ENCODE measurements around the gene ZNF791.

DNA sequence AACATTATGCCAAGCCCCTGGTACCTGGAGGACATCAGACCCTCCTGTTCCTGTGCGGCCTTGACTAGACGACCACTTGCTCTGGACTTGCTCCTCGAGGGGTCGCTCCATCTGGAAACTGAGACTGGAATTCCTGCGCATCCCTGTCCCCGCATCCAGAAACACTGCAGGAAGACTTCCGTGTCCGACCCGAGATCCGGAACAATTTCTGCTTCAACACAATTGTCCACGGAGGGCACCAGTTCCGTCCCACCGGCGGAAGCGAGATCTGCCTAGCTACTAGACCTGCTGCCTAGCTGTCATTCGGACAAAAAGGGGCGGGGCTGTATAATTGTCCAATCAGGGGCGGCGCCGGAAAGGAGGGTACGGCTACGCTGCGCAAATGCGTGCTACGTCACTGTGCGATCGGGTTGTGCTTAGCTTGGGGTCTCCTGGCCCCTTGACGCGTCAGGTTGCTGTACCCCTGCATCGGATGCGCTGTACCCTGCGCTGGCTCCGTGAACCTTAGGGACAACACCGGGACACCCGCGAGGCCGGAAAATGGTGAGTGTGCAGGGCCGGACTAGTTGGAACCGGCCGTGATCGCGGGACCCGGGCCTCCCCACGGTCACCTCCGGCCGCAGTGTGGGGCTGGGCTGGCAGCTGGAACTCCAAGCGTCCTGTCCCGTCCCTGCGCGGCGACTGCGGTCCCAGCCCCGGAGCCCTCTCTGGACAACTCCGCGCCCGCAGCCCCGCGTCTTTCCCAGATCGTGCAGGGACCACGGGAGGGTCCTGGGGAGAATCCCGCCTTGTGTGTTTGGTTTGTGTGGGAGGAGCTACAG lies at the start of gene ZNF791, which contains the start of gene ZNF490:
- TF ChIP-seq, protein P1, sequence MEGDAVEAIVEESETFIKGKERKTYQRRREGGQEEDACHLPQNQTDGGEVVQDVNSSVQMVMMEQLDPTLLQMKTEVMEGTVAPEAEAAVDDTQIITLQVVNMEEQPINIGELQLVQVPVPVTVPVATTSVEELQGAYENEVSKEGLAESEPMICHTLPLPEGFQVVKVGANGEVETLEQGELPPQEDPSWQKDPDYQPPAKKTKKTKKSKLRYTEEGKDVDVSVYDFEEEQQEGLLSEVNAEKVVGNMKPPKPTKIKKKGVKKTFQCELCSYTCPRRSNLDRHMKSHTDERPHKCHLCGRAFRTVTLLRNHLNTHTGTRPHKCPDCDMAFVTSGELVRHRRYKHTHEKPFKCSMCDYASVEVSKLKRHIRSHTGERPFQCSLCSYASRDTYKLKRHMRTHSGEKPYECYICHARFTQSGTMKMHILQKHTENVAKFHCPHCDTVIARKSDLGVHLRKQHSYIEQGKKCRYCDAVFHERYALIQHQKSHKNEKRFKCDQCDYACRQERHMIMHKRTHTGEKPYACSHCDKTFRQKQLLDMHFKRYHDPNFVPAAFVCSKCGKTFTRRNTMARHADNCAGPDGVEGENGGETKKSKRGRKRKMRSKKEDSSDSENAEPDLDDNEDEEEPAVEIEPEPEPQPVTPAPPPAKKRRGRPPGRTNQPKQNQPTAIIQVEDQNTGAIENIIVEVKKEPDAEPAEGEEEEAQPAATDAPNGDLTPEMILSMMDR (conservative IDR thresholded peaks at IDR 0.05; ENCODE audit: low read depth, low read length): 0 out of 2 replicates have a peak, but pooled peaks have one; percentile 25
- TF ChIP-seq EZH2 (IDR thresholded peaks at IDR 0.05; ENCODE audit: borderline replicate concordance, low read depth, low read length, poor library complexity, severe bottlenecking): no peak

Data from A673 (cell line).